OCI-LY3 (cell line): ENCODE results near the gene HSPA12A.

Experiments
- EZH2phosphoT487 ChIP-seq: fragments of 200-600 bp; shearing (Covaris generic); IDR thresholded peaks from 2 replicates; pipeline ENCODE4 v1.6.1; 2018; ENCODE audit warnings: antibody characterized with exemption, mixed run types, low read depth
- TF ChIP-seq, protein P1 (sequence below): fragments of 200-600, 300-600 bp; sonication (generic); IDR thresholded peaks from 2 replicates; pipeline ENCODE4 v1.5.1; 2014; ENCODE audit warnings: antibody characterized with exemption, low read length, low read depth

DNA sequence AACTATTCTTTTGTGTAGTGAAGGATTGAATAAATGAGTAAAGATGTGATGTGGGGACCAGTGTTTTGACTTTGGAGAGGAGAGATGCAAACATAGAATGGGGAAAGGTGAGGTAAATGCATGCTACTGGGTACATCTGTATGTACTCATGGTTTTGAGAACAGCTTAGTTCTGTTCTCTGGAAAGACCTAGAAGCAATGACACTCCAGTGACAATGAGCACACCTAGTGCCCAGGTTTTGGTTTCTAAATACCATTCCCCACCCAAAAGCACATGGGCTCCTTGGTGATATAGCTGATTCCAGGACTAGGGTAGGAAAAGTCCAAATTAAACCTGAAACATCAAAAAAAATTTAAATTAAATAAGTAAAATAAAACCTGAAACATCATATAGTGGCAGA, 22.6 kb upstream of the HSPA12A start:
- TF ChIP-seq, protein P1, sequence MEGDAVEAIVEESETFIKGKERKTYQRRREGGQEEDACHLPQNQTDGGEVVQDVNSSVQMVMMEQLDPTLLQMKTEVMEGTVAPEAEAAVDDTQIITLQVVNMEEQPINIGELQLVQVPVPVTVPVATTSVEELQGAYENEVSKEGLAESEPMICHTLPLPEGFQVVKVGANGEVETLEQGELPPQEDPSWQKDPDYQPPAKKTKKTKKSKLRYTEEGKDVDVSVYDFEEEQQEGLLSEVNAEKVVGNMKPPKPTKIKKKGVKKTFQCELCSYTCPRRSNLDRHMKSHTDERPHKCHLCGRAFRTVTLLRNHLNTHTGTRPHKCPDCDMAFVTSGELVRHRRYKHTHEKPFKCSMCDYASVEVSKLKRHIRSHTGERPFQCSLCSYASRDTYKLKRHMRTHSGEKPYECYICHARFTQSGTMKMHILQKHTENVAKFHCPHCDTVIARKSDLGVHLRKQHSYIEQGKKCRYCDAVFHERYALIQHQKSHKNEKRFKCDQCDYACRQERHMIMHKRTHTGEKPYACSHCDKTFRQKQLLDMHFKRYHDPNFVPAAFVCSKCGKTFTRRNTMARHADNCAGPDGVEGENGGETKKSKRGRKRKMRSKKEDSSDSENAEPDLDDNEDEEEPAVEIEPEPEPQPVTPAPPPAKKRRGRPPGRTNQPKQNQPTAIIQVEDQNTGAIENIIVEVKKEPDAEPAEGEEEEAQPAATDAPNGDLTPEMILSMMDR: no peak
- no peak for TF ChIP-seq EZH2phosphoT487
